Aorta (tissue), 5 donors: ENCODE measurements around the gene EPHB6. TPM values are rescaled to one million over a fixed set of nuclear protein-coding genes. Genes with fewer than 3 reads are reported as not detected.

Experiments used
- ATAC-seq: fragments of 200-7000 bp; cut with Tn5 transposase; one replicate; pipeline ENCODE4 v1.9.1; 2022; ENCODE audit warnings: moderate library complexity; ENCODE audit not compliant: low FRiP score
- DNase-seq, 2 donors: peaks; one replicate each; pipeline ENCODE4 v3.0.0-alpha.2; 2020
- H3K27ac ChIP-seq, 2 donors: one replicate each; pipeline ENCODE4 v1.5.1; 2013; ENCODE audit warnings: low read length in 2 of 2, mild to moderate bottlenecking in 2 of 2, moderate library complexity in 2 of 2, control low read depth in 1 of 2, inconsistent platforms in 1 of 2, low read depth in 1 of 2
- H3K27me3 ChIP-seq, 2 donors: one replicate each; pipeline ENCODE4 v1.6.1; 2013; ENCODE audit warnings: control low read depth in 1 of 2, low read length in 1 of 2, mild to moderate bottlenecking in 1 of 2, moderate library complexity in 1 of 2; ENCODE audit not compliant: insufficient read depth in 2 of 2, control insufficient read depth in 1 of 2
- H3K36me3 ChIP-seq, 2 donors: one replicate each; pipeline ENCODE4 v1.6.1; 2013; ENCODE audit warnings: control low read depth in 1 of 2, low read length in 1 of 2, mild to moderate bottlenecking in 1 of 2; ENCODE audit not compliant: insufficient read depth in 2 of 2, control insufficient read depth in 1 of 2
- H3K4me1 ChIP-seq, 2 donors: one replicate each; pipeline ENCODE4 v1.6.1; 2013; ENCODE audit warnings: low read length in 2 of 2, control low read depth in 1 of 2, mild to moderate bottlenecking in 1 of 2, moderate library complexity in 1 of 2; ENCODE audit not compliant: insufficient read depth in 2 of 2, control insufficient read depth in 1 of 2
- H3K4me3 ChIP-seq, 2 donors: one replicate each; pipeline ENCODE4 v1.5.1; 2013; ENCODE audit warnings: low read length in 2 of 2, control low read depth in 1 of 2, mild to moderate bottlenecking in 1 of 2
- H3K9me3 ChIP-seq: one replicate; pipeline ENCODE4 v1.6.1; 2013; ENCODE audit warnings: mild to moderate bottlenecking, low read length; ENCODE audit not compliant: control insufficient read depth
- WGBS, 2 donors: extraction: QIAGEN DNeasy Blood & Tissue Kit; methylation state at CpG; one replicate each; pipeline ENCODE4 v1.1.7; 2013; 5-methylcytosine and 5-hydroxymethylcytosine counted together
- intact Hi-C, 2 donors: fragments of 100-400 bp; cut with DNase I; formaldehyde crosslinking; loops; one replicate each; pipeline versions ENCODE4 v1.14.2 to v1.15.0; 2022
- polyA plus RNA-seq, 2 donors: library from polyadenylated mRNA; stranded (reverse); fragments of 200-250 nt; gene quantifications; one replicate each; pipeline ENCODE4 v1.2.3, GENCODE V29; 2013
- total RNA-seq, 2 donors: library from RNA; stranded (reverse); fragmentation: NEBNext Ultra II Directional; extraction: Animal tissue kit (Norgen Biotek cat#: 25700); gene quantifications; one replicate each; pipeline ENCODE4 v1.2.1, GENCODE V29; 2021
- donor health status: healthy with polysubstance abuse.
- donor health status: Bipolar disorder and iron deficiency.
- donor health status: DM: no; HTN: no; CAD: no.
- donor health status: DM: no; HTN: no; CAD: no.
- donor health status: DM: yes; HTN: yes; CAD: no.

Gene EPHB6
- total and polyA plus RNA-seq, 4 donors, result 11.6 to 125 (median 14.9) TPM

GRCh38 chr7:142885311-142886230 lies 30.7 kb downstream of the EPHB6 start, which contains the start of gene TRPV6:
TRPV6 (minus strand) TSS chr7:142885745.
- Histone ChIP-seq H3K9me3 (no peaks in the 10 kb centered on the region), H3K27ac (no peak within 1 kb of the TSS), H3K27me3 (no peaks in the 10 kb centered on the region), H3K36me3 (no peaks in the 10 kb centered on the region), H3K4me1 (no peaks in the 10 kb centered on the region), H3K4me3 (no peak within 1 kb of the TSS)
- DNase-seq (peak in 1 of 2 donors; percentile 52), ATAC-seq (peak; percentile 31)
- 22 to 24% methylated on average over 16 of the region's 16 CpGs for WGBS, 2 donors
- intact Hi-C loops, result no loop called here

DNA sequence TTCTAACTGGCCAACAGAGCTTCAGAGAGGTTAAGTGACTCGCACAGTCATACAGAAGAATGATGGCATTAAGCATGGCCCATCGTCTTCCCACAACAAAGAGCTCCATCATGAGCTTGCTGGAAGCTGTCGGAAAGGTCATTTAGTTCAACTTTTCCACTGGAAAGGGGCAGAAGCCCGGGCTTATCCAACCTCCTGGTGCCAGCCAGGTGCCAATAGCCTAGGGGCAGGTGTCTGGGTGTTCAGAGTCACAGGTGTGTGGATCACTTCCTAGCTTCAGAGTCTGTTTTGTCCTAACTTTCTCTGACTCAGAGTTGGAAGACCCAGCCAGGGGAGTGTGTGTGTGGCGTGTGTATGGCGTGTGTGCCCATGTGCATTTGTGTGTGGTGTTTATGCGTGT lies 32.0 kb downstream of the EPHB6 start:
- 74 to 77% methylated on average over 7 of the region's 7 CpGs for WGBS, 2 donors

GRCh38 chr7:142887282-142888015 lies 32.6 kb downstream of the EPHB6 start:
- WGBS, 2 donors, result 92 to 93% methylated on average over 12 of the region's 12 CpGs
- intact Hi-C loops, result no loop called here
- H3K4me3 ChIP-seq, result no peak overlapping the region
- no peaks in the 10 kb centered on the region for H3K27me3 ChIP-seq
- DNase-seq (peak; percentile 16 to 28), ATAC-seq (no peak)
- no peaks in the 10 kb centered on the region for H3K36me3 ChIP-seq
- H3K4me1 ChIP-seq, result no peaks in the 10 kb centered on the region
- H3K27ac ChIP-seq, result no peak overlapping the region
- H3K9me3 ChIP-seq, result no peaks in the 10 kb centered on the region

More for the DNA sequence above, 32.0 kb downstream of the EPHB6 start:
- DNase-seq (peak in 1 of 2 donors; percentile 13), ATAC-seq (no peak)
- Histone ChIP-seq H3K4me3 (no peak overlapping the region), H3K9me3 (no peaks in the 10 kb centered on the region), H3K27ac (no peak overlapping the region), H3K27me3 (no peaks in the 10 kb centered on the region), H3K36me3 (no peaks in the 10 kb centered on the region), H3K4me1 (no peaks in the 10 kb centered on the region)
- intact Hi-C loops, result no loop called here

DNA sequence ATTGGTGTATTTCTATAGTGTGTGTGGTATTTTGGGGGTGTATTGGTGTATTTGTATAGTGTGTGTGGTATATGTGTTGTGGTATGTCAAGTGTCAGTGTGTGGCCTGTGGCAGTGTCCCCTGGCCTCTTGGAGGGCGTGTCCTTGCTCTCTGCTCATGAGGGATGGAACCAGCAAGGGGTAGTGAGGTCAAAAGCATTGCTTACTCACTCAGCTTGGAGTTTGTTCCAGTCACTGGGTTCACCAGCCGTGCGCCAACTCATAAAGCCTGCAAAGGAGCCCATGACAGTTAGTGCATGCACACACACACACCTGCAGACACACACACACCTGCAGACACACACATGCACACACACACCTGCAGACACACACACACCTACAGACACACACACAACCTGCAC lies 34.9 kb downstream of the EPHB6 start:
- no peaks in the 10 kb centered on the region for H3K9me3 ChIP-seq
- intact Hi-C loops, result no loop called here
- H3K4me3 ChIP-seq, result no peak overlapping the region
- H3K27me3 ChIP-seq, result no peaks in the 10 kb centered on the region
- no peak overlapping the region for H3K27ac ChIP-seq
- 72 to 73% methylated on average over 3 of the region's 3 CpGs for WGBS, 2 donors
- H3K36me3 ChIP-seq, result no peaks in the 10 kb centered on the region
- H3K4me1 ChIP-seq, result no peaks in the 10 kb centered on the region
- ATAC-seq (no peak), DNase-seq (no peak)

DNA sequence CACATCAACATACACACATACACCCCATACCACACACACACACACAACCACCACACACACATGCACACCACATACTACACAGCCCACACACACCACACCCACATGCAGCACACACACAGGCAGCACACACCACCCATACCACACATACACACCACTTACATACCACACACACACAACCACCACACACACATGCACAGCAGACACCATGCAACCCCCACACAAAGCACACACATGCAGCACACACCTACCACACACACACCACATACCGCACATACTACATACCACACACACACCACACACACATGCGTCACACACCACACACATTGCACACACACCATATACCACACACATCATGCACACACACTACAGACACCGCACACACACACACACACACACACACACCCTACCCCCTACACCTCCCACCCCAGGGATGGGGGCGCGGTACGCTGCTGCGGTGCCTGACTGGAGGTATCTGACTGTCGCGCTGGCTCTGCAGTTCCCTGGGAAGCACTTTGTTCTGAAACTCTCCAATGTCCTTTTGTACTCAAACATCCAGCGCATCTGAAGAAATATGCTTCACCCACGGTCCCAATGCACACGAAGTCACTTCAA lies 36.1 kb downstream of the EPHB6 start:
- intact Hi-C loops, result no loop called here
- Histone ChIP-seq H3K27ac (no peak overlapping the region), H3K27me3 (no peaks in the 10 kb centered on the region), H3K4me1 (no peaks in the 10 kb centered on the region), H3K9me3 (no peaks in the 10 kb centered on the region), H3K4me3 (no peak overlapping the region), H3K36me3 (no peaks in the 10 kb centered on the region)
- DNase-seq (no peak), ATAC-seq (no peak)
- WGBS, 2 donors, result 78 to 80% methylated on average over 12 of the region's 12 CpGs

GRCh38 chr7:142891490-142892082 lies 36.7 kb downstream of the EPHB6 start:
- Histone ChIP-seq H3K36me3 (no peaks in the 10 kb centered on the region), H3K27me3 (no peaks in the 10 kb centered on the region), H3K9me3 (no peaks in the 10 kb centered on the region), H3K4me3 (no peak overlapping the region), H3K4me1 (no peaks in the 10 kb centered on the region), H3K27ac (no peak overlapping the region)
- 84 to 85% methylated on average over 10 of the region's 10 CpGs for WGBS, 2 donors
- no peak for ATAC-seq
- DNase-seq, result no peak
- intact Hi-C loops, result no loop called here

DNA sequence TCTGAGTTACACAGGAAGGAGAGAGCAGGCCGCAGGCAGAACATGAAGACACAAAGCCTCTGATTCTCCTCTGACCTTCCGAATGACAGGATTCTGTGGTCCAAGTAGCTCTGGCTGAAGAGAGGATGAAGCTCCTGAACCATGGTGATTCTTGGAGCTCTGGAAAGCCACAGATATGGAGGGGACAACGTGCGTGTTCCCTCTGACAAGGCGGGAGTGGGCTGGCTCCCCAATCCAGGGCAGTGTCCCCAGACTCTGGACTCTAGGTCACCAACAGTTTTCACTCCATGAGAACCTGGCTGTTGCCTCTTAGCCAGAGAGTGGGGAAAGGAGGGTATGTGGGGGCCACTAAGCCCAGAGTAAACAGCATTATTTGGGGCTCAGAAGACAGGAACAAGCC lies 38.1 kb downstream of the EPHB6 start:
- no peak overlapping the region for H3K27ac ChIP-seq
- H3K27me3 ChIP-seq, result no peaks in the 10 kb centered on the region
- H3K9me3 ChIP-seq, result no peaks in the 10 kb centered on the region
- no peaks in the 10 kb centered on the region for H3K36me3 ChIP-seq
- intact Hi-C loops, result no loop called here
- no peak for ATAC-seq
- no peak for DNase-seq
- no peak overlapping the region for H3K4me3 ChIP-seq
- WGBS, 2 donors, result 90 to 91% methylated on average over 5 of the region's 5 CpGs
- H3K4me1 ChIP-seq, result no peaks in the 10 kb centered on the region

GRCh38 chr7:142894112-142894984 lies 39.5 kb downstream of the EPHB6 start:
- Histone ChIP-seq H3K27ac (no peak overlapping the region), H3K4me1 (no peaks in the 10 kb centered on the region), H3K36me3 (no peaks in the 10 kb centered on the region), H3K4me3 (no peak overlapping the region), H3K27me3 (no peaks in the 10 kb centered on the region), H3K9me3 (no peaks in the 10 kb centered on the region)
- no peak for DNase-seq
- no peak for ATAC-seq
- intact Hi-C loops, result no loop called here
- WGBS, 2 donors, result 79 to 82% methylated on average over 12 of the region's 12 CpGs
